Measurements from ENCODE around the gene RAD23B.
A peak's percentile ranks its signal among the peaks of the same experiment; 100 is the strongest.
"Not testable (repeated sequence)": the region's sequence is repeated elsewhere in the genome, so short reads cannot be mapped to it uniquely, and the experiment has no call there.

The RAD23B gene

GRCh38 chr9:107282759-107283622 is at the start of gene RAD23B:
TSS of gene RAD23B (plus strand) at chr9:107283279. CDS start at chr9:107283630, 351 bp downstream.
- DNase-seq (ENCODE audit: low read depth) = peak; percentile 98

- DNase-seq (ENCODE audit: low read depth) = no peak
Measured at GRCh38 chr9:107235765-107236442, 47.2 kb upstream of the RAD23B start.

- DNase-seq (ENCODE audit: low read depth) = no peak
Measured at GRCh38 chr9:107237873-107238272, 45.2 kb upstream of the RAD23B start.

DNA sequence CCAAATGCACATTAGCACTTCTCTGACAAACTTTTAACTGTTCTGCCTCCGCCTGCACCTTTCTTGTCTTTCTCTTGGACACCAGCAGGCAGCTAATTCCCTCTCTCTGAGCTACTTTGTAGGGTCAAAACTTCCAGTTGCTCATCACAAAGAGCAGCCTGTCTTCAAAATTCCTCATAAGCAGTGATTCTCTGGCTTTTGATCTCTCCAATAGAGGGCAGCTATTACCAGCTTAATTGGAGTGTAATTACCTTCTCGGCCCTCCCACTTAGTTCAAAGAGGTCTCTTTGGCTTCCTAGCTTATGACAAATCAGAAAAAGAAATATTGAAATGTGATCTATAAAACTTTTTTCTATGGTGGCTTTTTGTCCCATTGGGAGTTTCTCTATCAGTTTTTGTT is 43.6 kb upstream of the RAD23B start:
- no peak for DNase-seq (ENCODE audit: low read depth)

GRCh38 chr9:107240260-107240659 is 42.8 kb upstream of the RAD23B start:
- DNase-seq (ENCODE audit: low read depth) = no peak

DNA sequence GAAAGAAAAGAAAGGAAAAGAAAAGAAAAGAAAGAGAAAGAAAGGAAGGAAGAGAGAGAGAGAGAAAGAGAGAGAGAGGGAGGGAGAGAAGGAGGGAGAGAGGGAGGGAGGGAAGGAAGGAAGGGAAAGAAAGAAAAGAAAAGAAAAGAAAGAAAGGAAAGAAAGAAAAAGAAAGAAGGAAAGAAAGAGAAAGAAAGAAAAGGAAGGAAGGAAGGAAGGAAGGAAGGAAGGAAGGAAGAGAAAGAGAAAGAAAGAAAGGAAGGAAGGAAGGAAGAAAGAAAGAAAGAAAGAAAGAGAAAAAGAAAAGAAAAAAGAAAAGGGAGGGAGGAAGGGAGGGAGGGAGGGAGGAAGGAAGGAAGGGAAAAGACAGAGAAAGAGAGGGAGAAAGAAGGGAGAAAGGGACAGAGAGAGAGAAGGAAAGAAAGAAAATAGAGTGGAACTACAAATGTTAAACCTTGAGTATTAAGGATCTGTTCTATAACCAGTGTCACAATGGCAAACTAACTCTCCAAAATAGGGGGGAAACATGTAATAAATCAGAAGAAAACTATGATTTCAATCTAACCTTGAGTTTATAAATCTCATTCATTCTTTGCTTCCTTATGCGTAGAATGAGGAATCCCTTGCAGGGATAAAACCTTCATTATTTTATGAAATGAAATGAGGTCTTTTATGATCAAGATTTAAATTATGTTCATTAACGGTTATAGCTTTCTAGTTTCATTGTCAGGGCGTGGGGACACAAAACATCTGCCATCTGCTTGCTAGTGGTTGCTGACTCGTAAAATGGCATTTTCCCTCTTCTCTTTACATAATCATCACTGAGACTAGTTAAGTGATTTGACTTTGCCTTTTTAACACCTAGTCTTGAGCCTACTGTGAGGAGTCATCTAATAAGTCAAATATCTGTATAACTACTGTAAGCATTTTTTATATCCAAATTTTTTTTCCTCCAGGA is 40.7 kb upstream of the RAD23B start:
- no peak for DNase-seq (ENCODE audit: low read depth)

DNA sequence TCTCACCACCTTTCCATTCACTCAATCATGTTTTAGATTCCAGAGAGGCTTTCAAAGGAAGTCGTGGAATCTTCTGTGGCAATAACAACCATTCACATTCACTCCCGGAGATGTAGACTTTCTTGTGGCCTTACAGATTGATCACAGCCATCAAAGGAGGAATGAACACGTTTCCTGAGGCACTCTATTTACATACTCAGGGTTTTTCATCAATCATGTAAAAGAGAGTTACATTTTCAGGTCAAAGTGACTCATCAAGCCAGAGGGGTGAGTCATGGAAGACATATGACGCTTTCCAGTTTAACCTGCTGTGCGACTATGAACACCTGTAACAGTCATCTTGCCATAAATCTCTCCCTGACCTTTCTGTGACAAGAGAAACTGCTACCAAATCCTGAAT is 39.3 kb upstream of the RAD23B start:
- no peak for DNase-seq (ENCODE audit: low read depth)

GRCh38 chr9:107246259-107247254 is 36.5 kb upstream of the RAD23B start:
- no peak for DNase-seq (ENCODE audit: low read depth)

DNA sequence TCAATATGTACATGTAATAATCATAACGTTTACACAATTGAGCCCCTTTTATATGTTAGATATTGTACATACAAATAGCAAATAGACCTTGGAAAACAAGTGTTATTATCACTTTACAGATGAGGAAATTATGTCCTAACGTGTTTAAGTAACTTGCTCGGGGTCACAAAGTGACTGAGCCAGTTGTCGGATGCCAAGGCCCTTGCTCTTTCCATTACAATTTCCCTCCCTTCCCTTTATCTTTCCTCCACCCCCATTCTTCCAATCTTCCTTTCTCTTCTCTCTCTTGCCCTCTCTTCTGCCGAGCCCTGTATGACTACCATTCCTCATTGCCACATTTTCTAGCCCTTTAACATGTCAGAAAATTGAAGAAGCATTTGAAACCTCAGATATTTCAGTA is 34.4 kb upstream of the RAD23B start:
- DNase-seq (ENCODE audit: low read depth) = no peak

GRCh38 chr9:107249131-107249533 is 33.9 kb upstream of the RAD23B start:
- no peak for DNase-seq (ENCODE audit: low read depth)

GRCh38 chr9:107249665-107250285 is 33.3 kb upstream of the RAD23B start:
- DNase-seq (ENCODE audit: low read depth) = no peak

- no peak for DNase-seq (ENCODE audit: low read depth)
Measured at GRCh38 chr9:107251756-107252322, 31.2 kb upstream of the RAD23B start.

GRCh38 chr9:107258919-107259318 is 24.2 kb upstream of the RAD23B start:
- DNase-seq (ENCODE audit: low read depth) = no peak

GRCh38 chr9:107259751-107260313 is 23.2 kb upstream of the RAD23B start:
- not testable (repeated sequence) for DNase-seq (ENCODE audit: low read depth)

GRCh38 chr9:107260437-107261081 is 22.5 kb upstream of the RAD23B start:
- no peak for DNase-seq (ENCODE audit: low read depth)

GRCh38 chr9:107261106-107261505 is 22.0 kb upstream of the RAD23B start:
- no peak for DNase-seq (ENCODE audit: low read depth)

DNA sequence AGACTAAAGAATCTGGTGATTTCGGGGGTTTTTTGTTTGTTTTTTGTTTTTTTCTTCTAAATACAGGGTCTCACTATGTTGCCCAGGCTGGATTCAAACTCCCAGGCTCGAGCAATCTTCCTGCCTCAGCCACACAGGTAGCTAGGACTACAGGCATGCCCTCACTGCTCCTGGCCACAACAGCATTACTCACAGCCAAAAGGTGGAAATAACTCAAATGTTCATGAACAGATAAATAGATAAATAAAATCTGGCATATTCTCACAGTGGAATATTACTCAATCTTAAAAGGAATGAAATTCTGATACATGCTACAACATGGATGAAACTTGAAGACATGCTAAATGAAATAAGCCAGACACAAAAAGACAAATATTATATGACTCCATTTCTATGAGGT is 19.8 kb upstream of the RAD23B start:
- DNase-seq (ENCODE audit: low read depth) = no peak

DNA sequence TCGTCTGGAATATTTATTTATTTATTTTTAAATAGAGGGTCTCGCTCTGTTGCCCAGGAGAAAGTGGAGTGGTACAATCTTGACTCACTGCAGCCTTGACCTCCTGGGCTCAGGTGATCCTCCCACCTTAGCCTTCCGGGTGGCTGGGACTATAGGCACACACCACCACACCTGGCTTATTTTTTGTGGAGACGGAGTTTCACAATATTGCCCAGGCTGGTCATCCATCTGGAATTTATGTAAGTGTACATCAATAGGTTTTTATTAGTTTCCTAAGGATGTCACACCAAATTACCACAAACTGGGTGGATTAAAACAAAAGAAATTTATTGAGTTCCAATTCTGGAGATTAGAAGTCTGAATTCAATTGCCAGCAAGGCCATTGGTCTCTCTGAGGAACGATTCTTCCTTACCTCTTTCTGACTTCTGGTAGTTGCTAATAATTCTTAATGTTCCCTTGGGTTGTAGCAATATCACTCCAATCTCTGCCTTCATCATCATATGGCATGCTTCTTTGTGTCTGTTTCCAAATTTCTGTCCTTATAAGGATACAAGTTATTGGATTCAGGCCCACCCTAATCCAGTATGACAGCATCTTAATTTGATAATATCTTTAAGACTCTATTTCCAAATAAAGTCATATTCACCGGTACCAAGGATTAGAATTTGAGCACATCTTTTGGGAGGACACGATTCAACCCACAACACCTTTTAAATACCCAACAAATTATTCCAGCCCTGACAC is 16.3 kb upstream of the RAD23B start:
- no peak for DNase-seq (ENCODE audit: low read depth)

- DNase-seq (ENCODE audit: low read depth) = no peak
Measured at GRCh38 chr9:107268560-107268959, 14.5 kb upstream of the RAD23B start.
